ENCODE measurements around the gene MSLN.

The MSLN gene

DNA sequence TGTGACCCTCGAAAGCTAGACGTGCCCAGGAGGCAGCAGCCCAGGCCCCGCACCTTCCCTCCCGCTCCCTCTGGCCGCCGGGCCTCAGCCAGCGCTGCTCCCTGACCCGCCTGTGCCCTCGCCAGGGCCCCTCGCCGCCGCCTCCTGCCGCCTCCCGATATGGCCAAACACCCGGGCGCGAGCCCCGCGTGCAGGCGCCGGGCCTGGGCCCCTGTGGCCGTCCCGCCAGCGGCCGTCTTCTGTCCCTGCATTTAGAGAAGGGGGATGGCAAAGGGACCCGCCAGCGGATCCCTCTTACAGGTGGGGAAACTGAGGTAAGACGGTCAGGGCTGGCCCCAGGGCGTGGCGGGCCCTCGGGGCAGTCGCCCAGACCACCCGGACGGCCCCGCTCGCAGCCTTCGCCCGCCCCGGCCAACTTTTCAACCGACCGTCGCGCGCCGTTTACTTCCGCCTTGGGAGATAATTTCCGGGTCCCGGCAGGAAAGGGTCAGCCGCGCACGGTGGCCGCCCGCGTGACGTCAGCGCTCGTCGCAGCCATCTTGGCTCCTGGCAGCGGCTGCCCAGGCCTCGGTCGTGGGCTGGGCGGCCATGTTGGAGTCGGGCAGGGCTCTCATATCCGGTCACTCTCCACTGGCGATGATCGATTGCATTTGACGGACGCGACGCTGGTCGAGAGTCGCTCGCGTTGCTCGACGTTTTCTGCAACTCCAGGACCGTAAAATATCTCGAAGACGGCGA is 47.0 kb downstream of the MSLN start:
- peak; percentile 65 for DNase-seq (ENCODE audit: low read depth)

DNA sequence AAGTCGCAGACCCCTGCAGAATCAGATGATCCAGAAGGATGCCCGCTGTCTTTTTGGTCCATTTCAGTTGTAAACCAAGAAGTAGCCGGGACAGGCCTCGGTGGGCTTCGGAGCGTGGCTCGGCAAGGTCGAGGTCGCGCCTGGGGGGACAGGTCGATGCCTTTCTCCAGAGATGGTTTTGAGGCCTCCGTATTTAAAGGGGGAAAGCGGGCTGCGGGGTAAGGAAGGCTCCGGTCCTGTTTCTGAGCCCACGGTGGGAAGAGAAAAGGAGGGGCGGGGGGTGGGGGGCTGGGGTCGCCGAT is 47.5 kb downstream of the MSLN start:
- no peak for DNase-seq (ENCODE audit: low read depth)

DNA sequence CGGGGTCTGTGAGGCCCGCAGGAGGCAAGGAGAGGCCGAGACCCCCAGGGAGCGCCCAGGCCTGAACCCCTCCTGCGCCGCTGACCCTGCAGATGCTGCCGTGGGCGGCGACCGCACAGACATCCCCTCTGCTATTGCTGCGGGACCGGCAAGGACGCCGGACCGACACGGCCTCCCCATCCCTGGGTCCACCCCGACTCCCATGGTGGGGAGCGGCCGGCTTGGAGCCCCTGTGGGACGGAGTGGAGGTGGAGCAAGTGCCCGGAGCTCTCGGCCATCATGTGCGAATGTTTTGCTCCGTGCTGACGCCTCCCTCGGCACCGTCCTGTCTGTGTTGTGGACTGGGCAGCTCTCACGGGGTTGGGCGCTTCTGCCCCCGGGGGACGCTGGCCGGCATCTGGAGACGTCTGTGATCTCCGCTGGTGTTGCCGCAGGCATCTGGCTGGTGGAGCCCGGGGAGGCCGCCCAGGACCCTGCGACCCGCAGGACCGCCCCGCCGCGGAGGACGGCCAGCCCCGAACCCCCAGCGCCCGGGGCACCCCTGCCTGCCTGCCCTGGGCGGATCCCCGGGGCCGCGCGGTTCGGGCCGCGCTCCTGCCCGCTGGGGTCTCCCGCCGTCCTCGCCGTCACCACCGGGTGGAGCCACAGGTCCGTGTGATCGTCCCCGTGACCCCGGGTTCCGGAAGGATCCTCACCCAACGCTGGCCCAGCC is 52.8 kb downstream of the MSLN start:
- no peak for DNase-seq (ENCODE audit: low read depth)

DNA sequence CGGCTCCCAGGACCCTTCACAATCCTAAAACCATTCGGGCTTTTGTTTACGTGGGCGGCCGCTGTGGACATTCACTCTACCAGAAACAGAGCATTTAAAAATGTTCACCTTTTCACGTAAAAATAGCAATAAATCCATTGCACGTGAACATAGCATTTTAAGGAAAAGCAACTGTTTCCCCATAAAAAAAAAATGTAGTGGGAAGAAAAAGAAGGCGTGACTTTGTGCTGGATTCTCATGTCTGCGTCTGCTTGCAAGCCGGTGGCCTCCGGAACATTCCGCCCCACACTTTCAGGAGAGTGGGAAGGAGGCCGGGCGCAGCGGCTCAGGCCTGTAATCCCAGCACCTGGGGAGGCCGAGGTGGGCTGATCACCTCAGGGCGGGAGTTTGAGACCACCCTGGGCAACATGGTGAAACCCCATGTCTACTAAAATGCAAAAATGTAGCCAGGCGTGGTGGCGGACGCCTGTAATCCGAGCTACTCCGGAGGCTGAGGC is 53.4 kb downstream of the MSLN start:
- DNase-seq (ENCODE audit: low read depth), result no peak

DNA sequence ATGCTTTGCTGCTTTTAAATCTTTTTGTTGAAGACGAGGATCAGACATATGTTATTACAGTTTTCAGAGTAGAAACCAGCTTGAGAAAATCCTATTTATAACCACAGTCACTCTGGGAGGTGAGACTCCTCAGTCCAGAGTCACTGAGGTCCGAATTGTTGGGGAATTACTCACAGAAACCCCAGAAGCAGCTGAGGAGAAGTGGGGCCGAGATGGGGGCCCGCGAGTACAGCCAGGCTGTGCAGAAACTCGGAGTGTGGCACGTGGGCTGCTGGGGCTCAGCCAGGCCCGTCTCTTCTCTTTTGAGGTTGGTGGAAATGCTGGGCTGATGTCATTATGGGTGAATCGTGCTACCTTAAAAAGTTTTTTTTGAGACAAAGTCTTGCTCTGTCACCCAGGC is 54.4 kb downstream of the MSLN start:
- DNase-seq (ENCODE audit: low read depth), result no peak

DNA sequence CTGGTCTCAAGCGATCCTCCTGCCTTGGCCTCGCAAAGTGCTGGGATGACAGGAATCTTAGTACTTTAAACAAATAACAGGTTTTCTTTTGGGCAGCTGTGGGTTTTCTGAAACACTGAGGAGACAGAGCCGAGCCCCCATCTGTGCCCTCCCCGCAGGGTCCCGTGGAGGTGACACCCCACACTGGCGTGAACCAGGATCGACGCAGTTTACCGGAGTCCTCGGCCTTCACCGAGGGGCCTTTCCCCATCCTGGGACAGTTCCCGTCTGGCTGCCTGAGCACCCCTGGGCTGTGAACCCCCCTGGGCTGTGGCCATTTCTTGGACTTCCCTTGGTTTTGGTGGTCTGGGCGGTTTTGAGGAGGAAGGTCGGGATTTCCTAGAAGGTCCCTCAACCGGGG is 55.3 kb downstream of the MSLN start:
- no peak for DNase-seq (ENCODE audit: low read depth)

DNA sequence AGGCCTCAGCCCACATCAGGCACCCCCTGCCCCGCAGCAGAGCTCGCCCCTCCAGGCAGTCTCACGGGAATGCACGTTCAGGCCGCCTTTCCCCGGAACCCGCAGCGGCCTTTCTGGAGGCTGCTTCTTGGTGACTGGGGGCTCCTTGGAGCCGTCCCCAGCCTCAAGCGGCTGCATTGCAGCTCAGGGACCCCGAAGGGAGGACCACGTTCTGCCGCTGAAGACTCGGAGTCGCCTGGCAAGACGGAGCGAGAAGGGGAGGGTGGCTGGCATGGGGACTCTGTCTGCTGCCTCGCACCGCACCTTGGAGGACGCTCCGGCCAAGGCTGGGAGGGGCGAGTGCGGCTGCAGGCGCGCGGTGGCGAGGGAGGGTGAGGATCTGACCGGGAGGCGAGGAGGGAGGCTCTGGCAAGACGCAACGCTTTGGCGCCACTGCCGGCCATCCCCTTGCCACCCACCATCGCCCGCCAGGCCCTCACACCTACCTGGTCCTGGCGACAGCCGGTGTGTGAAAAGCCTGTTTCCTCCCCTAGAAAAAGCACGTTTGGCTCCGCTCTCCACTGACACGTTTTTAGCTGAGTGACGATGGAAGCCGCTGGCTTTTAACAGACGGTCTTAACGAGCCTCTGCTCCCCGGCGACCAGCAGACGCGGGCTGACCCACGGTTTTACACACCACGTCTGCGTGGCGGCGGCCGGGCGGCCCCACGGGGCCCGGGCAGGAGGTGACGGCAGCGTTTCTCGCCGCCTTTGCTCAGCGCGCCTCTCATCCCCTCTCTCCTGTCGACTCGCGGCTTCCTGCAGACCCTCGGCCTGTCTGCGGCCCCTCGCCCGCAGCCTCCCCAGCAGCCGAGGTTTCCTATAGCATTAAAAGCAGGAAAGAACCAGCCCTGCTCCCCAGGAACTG is 56.7 kb downstream of the MSLN start:
- no peak for DNase-seq (ENCODE audit: low read depth)

DNA sequence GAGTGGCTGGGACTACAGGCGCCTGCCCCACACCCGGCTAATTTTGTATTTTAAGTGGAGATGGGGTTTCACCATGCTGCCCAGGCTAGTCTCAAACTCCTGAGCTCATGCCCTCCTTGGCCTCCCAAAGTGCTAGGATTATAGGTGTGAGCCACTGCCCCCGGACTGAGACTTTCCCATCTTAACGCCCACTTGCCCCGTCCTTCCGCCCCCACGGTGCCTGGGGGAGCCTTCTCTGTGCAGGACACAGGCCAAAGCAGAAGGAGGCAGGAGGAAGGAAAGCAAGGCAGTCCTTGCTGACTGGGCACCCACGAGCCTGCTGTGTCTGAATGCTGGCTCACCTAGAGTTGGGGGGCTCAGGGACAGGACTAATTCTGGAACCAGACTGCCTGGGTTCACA is 57.6 kb downstream of the MSLN start:
- DNase-seq (ENCODE audit: low read depth), result no peak

Data from T-helper 22 cell (primary cell).